H9 (cell line): ENCODE results near the gene TSPEAR. TPM values are rescaled to one million over a fixed set of nuclear protein-coding genes. Genes with fewer than 3 reads are reported as not detected.

Source experiments
- DNase-seq: peaks from one replicate; pipeline ENCODE4 v3.0.0-alpha.2; 2017
- H2AFZ ChIP-seq: one replicate; pipeline ENCODE4 v1.6.1; 2013; ENCODE audit warnings: mild to moderate bottlenecking, low read length, control low read depth, moderate library complexity
- H2AK5ac ChIP-seq: 2 replicates; pipeline ENCODE4 v1.6.1; 2013; ENCODE audit warnings: low read length, control low read depth, mixed read lengths; ENCODE audit not compliant: insufficient read length
- H2BK120ac ChIP-seq: one replicate; pipeline ENCODE4 v1.6.1; 2013; ENCODE audit warnings: low read depth, mild to moderate bottlenecking, low read length, control low read depth, inconsistent platforms; ENCODE audit not compliant: poor library complexity, severe bottlenecking
- H2BK12ac ChIP-seq: 2 replicates; pipeline ENCODE4 v1.6.1; 2013; ENCODE audit warnings: low read length, control low read depth, mixed read lengths, low read depth; ENCODE audit not compliant: insufficient read length
- H2BK15ac ChIP-seq: 2 replicates; pipeline ENCODE4 v1.6.1; 2013; ENCODE audit warnings: low read depth, low read length, control low read depth
- H2BK20ac ChIP-seq: one replicate; pipeline ENCODE4 v1.6.1; 2013; ENCODE audit warnings: low read depth, mild to moderate bottlenecking, low read length, control low read depth, inconsistent platforms; ENCODE audit not compliant: poor library complexity, severe bottlenecking
- H2BK5ac ChIP-seq: 2 replicates; pipeline ENCODE4 v1.6.1; 2013; ENCODE audit warnings: low read length, control low read depth, mixed read lengths; ENCODE audit not compliant: insufficient read length
- H3K14ac ChIP-seq: 2 replicates; pipeline ENCODE4 v1.6.1; 2013; ENCODE audit warnings: low read length, control low read depth; ENCODE audit not compliant: insufficient read depth
- H3K18ac ChIP-seq: 2 replicates; pipeline ENCODE4 v1.6.1; 2013; ENCODE audit warnings: low read depth, mild to moderate bottlenecking, mixed read lengths, low read length, control low read depth; ENCODE audit not compliant: insufficient read length
- H3K23ac ChIP-seq: 2 replicates; pipeline ENCODE4 v1.6.1; 2013; ENCODE audit warnings: low read length, control low read depth, mixed read lengths, low read depth; ENCODE audit not compliant: insufficient read length
- H3K23me2 ChIP-seq: 2 replicates; pipeline ENCODE4 v1.6.1; 2013; ENCODE audit warnings: low read depth, mild to moderate bottlenecking, mixed read lengths, low read length, control low read depth; ENCODE audit not compliant: insufficient read length, poor library complexity, severe bottlenecking
- H3K27ac ChIP-seq: 2 replicates; pipeline ENCODE4 v1.5.1; 2013; ENCODE audit warnings: low read length, control low read depth, mixed read lengths, low read depth; ENCODE audit not compliant: insufficient read length
- H3K27me3 ChIP-seq: 2 replicates; pipeline ENCODE4 v1.6.1; 2013; ENCODE audit warnings: low read length, control low read depth, inconsistent platforms; ENCODE audit not compliant: insufficient read depth
- H3K4ac ChIP-seq: 2 replicates; pipeline ENCODE4 v1.6.1; 2013; ENCODE audit warnings: low read depth, mild to moderate bottlenecking, control low read depth, inconsistent platforms, low read length, moderate library complexity
- H3K4me1 ChIP-seq: 2 replicates; pipeline ENCODE4 v1.6.1; 2013; ENCODE audit warnings: low read length, control low read depth, inconsistent platforms; ENCODE audit not compliant: insufficient read depth
- H3K4me2 ChIP-seq: 2 replicates; pipeline ENCODE4 v1.6.1; 2013; ENCODE audit warnings: low read length, control low read depth, mixed read lengths; ENCODE audit not compliant: insufficient read length, insufficient read depth
- H3K56ac ChIP-seq: 2 replicates; pipeline ENCODE4 v1.6.1; 2013; ENCODE audit warnings: low read depth, mild to moderate bottlenecking, mixed read lengths, low read length, control low read depth; ENCODE audit not compliant: insufficient read length
- H3K79me1 ChIP-seq: 2 replicates; pipeline ENCODE4 v1.6.1; 2013; ENCODE audit warnings: low read depth, mild to moderate bottlenecking, moderate library complexity, low read length, control low read depth, inconsistent platforms; ENCODE audit not compliant: insufficient read depth, poor library complexity, severe bottlenecking
- H3K79me2 ChIP-seq: 2 replicates; pipeline ENCODE4 v1.6.1; 2013; ENCODE audit warnings: low read length, control low read depth, inconsistent platforms; ENCODE audit not compliant: insufficient read depth
- H3K9ac ChIP-seq: 2 replicates; pipeline ENCODE4 v1.6.1; 2013; ENCODE audit warnings: low read length, control low read depth, mixed read lengths; ENCODE audit not compliant: insufficient read length; ENCODE audit errors: extremely low read depth
- H3K9me3 ChIP-seq: one replicate; pipeline ENCODE4 v1.6.1; 2013; ENCODE audit warnings: low read depth, low read length, inconsistent platforms; ENCODE audit not compliant: control insufficient read depth
- H3T11ph ChIP-seq: one replicate; pipeline ENCODE4 v1.6.1; 2013; ENCODE audit warnings: mild to moderate bottlenecking, low read length, control low read depth, inconsistent platforms
- H4K20me1 ChIP-seq: one replicate; pipeline ENCODE4 v1.6.1; 2013; ENCODE audit not compliant: control insufficient read depth, insufficient read length, insufficient read depth
- H4K5ac ChIP-seq: 2 replicates; pipeline ENCODE4 v1.6.1; 2013; ENCODE audit warnings: low read depth, mild to moderate bottlenecking, mixed read lengths, low read length, control low read depth; ENCODE audit not compliant: insufficient read length
- H4K8ac ChIP-seq: replicated peaks from 2 replicates; pipeline ENCODE4 v1.6.1; 2013; ENCODE audit warnings: low read length, control low read depth, mixed read lengths, low read depth; ENCODE audit not compliant: insufficient read length
- H4K91ac ChIP-seq: 2 replicates; pipeline ENCODE4 v1.6.1; 2013; ENCODE audit warnings: low read depth, mild to moderate bottlenecking, moderate library complexity, mixed read lengths, low read length, control low read depth; ENCODE audit not compliant: insufficient read length
- H3K27ac Mint-ChIP-seq, 3 experiments: 2 replicates in 2 of 3; 3 replicates in 1 of 3; pipeline ENCODE4 v1.8.0; 2020 to 2021; ENCODE audit warnings: mixed read lengths in 3 of 3, mild to moderate bottlenecking in 1 of 3, moderate library complexity in 1 of 3
- H3K27me3 Mint-ChIP-seq: 2 replicates; pipeline ENCODE4 v1.8.0; 2021; ENCODE audit warnings: low read depth, mild to moderate bottlenecking, moderate library complexity, mixed read lengths
- H3K36me3 Mint-ChIP-seq, 3 experiments: 2 replicates in 2 of 3; 3 replicates in 1 of 3; pipeline ENCODE4 v1.8.0; 2020 to 2021; ENCODE audit warnings: low read depth in 3 of 3, mixed read lengths in 3 of 3; ENCODE audit not compliant: insufficient read depth in 1 of 3
- H3K4me1 Mint-ChIP-seq, 2 experiments: 2 replicates each; pipeline ENCODE4 v1.8.0; 2020; ENCODE audit warnings: mixed read lengths in 2 of 2
- H3K4me3 Mint-ChIP-seq, 2 experiments: 2 replicates in 1 of 2; 3 replicates in 1 of 2; pipeline ENCODE4 v1.8.0; 2020 to 2021; ENCODE audit warnings: mild to moderate bottlenecking in 2 of 2, mixed read lengths in 2 of 2, moderate library complexity in 1 of 2
- H3K9me3 Mint-ChIP-seq, 2 experiments: 2 replicates in 1 of 2; 3 replicates in 1 of 2; pipeline ENCODE4 v1.8.0; 2020; ENCODE audit warnings: mild to moderate bottlenecking in 2 of 2, mixed read lengths in 2 of 2, moderate library complexity in 1 of 2
- CTCF ChIP-seq: fragments of 200-600 bp; sonication (generic); conservative IDR thresholded peaks from 3 replicates; pipeline ENCODE4 v1.8.0; 2021; ENCODE audit warnings: antibody characterized with exemption, mild to moderate bottlenecking
- WGBS: extraction: QIAGEN DNeasy Blood & Tissue Kit; methylation state at CpG from one replicate; pipeline ENCODE4 v1.1.7; 2013; ENCODE audit warnings: missing lambda C conversion rate, low lambda C conversion rate, mixed read lengths; ENCODE audit not compliant: insufficient read length; ENCODE audit errors: extremely low coverage; 5-methylcytosine and 5-hydroxymethylcytosine counted together
- total RNA-seq: library from RNA; stranded (reverse); gene quantifications from 2 replicates; pipeline ENCODE4 v1.2.1, GENCODE V29; 2021

Gene TSPEAR
- total RNA-seq, 1 experiment from 2014 or later = 1.3 TPM

GRCh38 chr21:44760376-44760775, 49.0 kb upstream of the TSPEAR start:
- no peaks in the 10 kb centered on the region for H3K9me3 Mint-ChIP-seq
- Histone ChIP-seq H2BK20ac (no peak overlapping the region), H3K79me1 (no peaks in the 10 kb centered on the region), H4K5ac (no peak overlapping the region), H2AFZ (no peak overlapping the region), H3K18ac (no peak overlapping the region), H3K9ac (no peak overlapping the region), H4K20me1 (no peaks in the 10 kb centered on the region), H3K56ac (no peak overlapping the region), H3K23ac (no peak overlapping the region), H2BK15ac (no peak overlapping the region), H3K9me3 (no peaks in the 10 kb centered on the region), H2AK5ac (no peak overlapping the region), H4K8ac (no peak overlapping the region), H2BK5ac (no peak overlapping the region), H3K4me1 (no peaks in the 10 kb centered on the region), H2BK120ac (no peak overlapping the region), H3K79me2 (no peaks in the 10 kb centered on the region), H3K27me3 (no peaks in the 10 kb centered on the region), H3K4me2 (no peak overlapping the region), H3K27ac (no peak overlapping the region), H3T11ph (no peak overlapping the region), H3K14ac (no peak overlapping the region; the same call in 1 of the 2 replicates), H3K4ac (no peak overlapping the region), H4K91ac (no peak overlapping the region), H3K23me2 (no peaks in the 10 kb centered on the region), H2BK12ac (no peak overlapping the region)
- peak; percentile 25 for DNase-seq
- TF ChIP-seq CTCF = no peak
- peaks cover 8% of the 10 kb centered on the region for H3K27me3 Mint-ChIP-seq
- peaks cover 0 to under 1% (median 0%) of the 10 kb centered on the region in 3 experiments; a peak in 2 of 7 replicates for H3K36me3 Mint-ChIP-seq
- H3K27ac Mint-ChIP-seq = peak overlapping the region in 2 of 3 experiments; percentile 37 to 63; a peak in 2 of 7 replicates
- H3K4me3 Mint-ChIP-seq = no peak overlapping the region
- H3K4me1 Mint-ChIP-seq = peaks cover 22 to 29% of the 10 kb centered on the region in 2 experiments
- WGBS = no CpG with 5 or more reads among the region's 9 CpGs
